Skeletal muscle tissue (tissue), 4 donors: ENCODE data around the gene SPIN2B. TPM values are rescaled to one million over a fixed set of nuclear protein-coding genes. Genes with fewer than 3 reads are reported as not detected.
"Not testable (repeated sequence)": the region's sequence is repeated elsewhere in the genome, so short reads cannot be mapped to it uniquely, and the experiment has no call there.

Experiments
- H3K27ac ChIP-seq: one replicate; pipeline ENCODE4 v1.7.0; 2013; ENCODE audit warnings: mild to moderate bottlenecking, low read depth, low read length, inconsistent platforms
- H3K27me3 ChIP-seq, 3 donors: one replicate each; pipeline ENCODE4 v1.7.0; 2013; ENCODE audit warnings: low read length in 3 of 3; ENCODE audit not compliant: control insufficient read depth in 3 of 3, insufficient read depth in 3 of 3
- H3K36me3 ChIP-seq, 3 donors: one replicate each; pipeline ENCODE4 v1.7.0; 2013; ENCODE audit warnings: low read length in 3 of 3; ENCODE audit not compliant: control insufficient read depth in 3 of 3, insufficient read depth in 3 of 3
- H3K4me1 ChIP-seq, 3 donors: one replicate each; pipeline ENCODE4 v1.7.0; 2013; ENCODE audit warnings: low read length in 3 of 3, mild to moderate bottlenecking in 3 of 3; ENCODE audit not compliant: control insufficient read depth in 3 of 3, insufficient read depth in 3 of 3
- H3K4me3 ChIP-seq, 3 donors: one replicate each; pipeline ENCODE4 v1.7.0; 2013; ENCODE audit warnings: low read length in 3 of 3
- H3K9ac ChIP-seq, 3 donors: one replicate each; pipeline ENCODE4 v1.7.0; 2013; ENCODE audit warnings: low read length in 3 of 3, mild to moderate bottlenecking in 3 of 3, moderate library complexity in 2 of 3, low read depth in 1 of 3
- H3K9me3 ChIP-seq, 3 donors: one replicate each; pipeline ENCODE4 v1.7.0; 2013; ENCODE audit warnings: low read length in 3 of 3; ENCODE audit not compliant: control insufficient read depth in 3 of 3
- total RNA-seq: library from RNA; depleted of rRNA; stranded (reverse); fragments of >200 nt; gene quantifications from one replicate; pipeline ENCODE4 v1.2.3, GENCODE V29; 2014
- donor health status: Osteomylitis.

SPIN2B gene
- 7.8 TPM for total RNA-seq

DNA sequence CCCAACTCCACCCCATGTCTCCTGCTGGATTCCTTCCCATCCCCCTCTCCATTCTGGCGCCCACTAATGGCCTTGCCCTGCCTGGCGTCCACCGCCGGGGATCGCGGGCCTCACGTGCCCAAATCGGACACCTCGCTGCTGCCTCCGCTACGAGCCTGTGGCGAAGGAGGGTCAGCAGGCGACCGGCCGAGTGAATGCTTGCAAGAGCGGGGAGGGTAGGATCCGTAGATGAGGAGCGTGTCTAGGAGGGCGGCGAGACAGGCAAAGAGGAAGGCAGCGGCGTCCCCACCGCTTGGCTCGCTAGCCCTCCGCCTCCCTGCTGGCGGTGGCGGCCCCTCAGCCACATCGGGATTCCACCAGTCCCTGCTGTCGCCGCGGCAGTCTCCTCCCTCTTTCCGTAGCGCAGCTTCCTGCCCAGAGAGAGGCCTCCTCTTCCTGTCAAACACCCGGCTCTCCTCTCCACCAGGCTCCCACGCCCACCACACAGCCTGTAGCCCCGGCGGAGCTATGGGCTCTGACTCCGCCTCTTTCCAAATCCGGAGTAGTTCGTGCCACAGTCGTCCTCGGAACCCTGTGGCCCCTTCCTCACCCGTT is at the start of gene SPIN2B:
SPIN2B (minus strand) TSS at position 387 of the 594 bp plus-strand sequence.
- peak within 1 kb of the TSS; percentile 65 for H3K27ac ChIP-seq
- peak within 1 kb of the TSS; percentile 62 to 86 (median 80) for H3K9ac ChIP-seq
- peaks cover 0 to 3% (median 0%) of the 10 kb centered on the region in 3 donors for H3K36me3 ChIP-seq
- peak within 1 kb of the TSS; percentile 72 to 86 (median 84) for H3K4me3 ChIP-seq
- no peaks in the 10 kb centered on the region for H3K27me3 ChIP-seq
- H3K9me3 ChIP-seq: no peaks in the 10 kb centered on the region
- no peaks in the 10 kb centered on the region for H3K4me1 ChIP-seq

DNA sequence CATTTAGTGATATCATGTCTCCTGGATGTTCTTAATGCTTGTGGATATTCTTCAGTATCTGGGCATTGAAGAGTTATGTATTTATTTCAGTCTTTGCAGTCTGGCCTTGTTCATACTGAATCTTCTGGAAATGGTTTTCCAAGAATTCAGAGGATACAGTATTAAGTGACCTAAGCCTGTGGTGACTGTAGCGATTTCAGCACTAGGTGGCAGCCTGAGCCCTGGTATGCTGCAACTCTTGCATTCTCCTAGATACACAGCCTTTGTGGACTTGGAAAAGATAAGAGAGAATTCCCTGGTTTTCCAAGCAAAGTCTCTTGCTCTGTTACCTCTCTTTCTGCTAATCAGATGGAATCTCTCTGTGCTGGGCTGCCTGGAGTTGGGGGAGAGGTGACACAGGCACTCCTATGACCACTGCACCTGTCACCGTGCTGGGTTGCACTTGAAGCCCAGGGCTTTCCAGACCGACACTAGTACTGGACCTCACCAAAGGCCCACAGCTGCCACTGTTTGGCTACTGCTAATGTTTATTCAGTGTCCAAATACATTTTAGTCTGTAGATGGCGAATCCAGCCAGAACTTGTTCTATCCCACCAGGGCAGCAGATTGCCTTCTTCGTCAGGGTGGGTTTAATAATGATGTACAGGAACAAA is 35.2 kb upstream of the SPIN2B start:
- Histone ChIP-seq H3K4me3 (no peak overlapping the region), H3K27ac (no peak overlapping the region), H3K27me3 (no peaks in the 10 kb centered on the region), H3K9me3 (no peaks in the 10 kb centered on the region), H3K4me1 (no peaks in the 10 kb centered on the region), H3K9ac (no peak overlapping the region), H3K36me3 (no peaks in the 10 kb centered on the region)

DNA sequence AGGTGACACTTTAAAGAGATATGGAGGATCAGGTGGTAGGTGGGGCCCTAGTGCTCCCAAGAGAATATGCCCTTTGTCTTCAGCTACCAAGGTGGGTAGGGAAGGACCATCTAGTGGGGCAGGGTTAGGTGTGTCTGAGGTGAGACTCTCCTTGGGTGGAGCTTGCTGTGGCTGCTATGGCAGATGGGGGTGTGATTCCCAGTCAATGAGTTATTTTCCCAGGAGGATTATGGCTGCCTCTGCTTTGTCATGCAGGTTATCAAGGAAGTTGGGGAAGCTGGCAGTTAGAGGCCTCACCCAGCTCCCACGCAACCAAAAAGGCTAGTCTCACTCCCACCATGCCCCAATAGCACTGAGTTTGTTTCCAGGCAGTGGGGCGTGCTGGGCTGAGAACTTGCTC is 33.8 kb upstream of the SPIN2B start:
- Histone ChIP-seq H3K27me3 (no peaks in the 10 kb centered on the region), H3K9me3 (no peaks in the 10 kb centered on the region), H3K4me1 (no peaks in the 10 kb centered on the region), H3K27ac (no peak overlapping the region), H3K4me3 (no peak overlapping the region), H3K36me3 (no peaks in the 10 kb centered on the region), H3K9ac (no peak overlapping the region)

DNA sequence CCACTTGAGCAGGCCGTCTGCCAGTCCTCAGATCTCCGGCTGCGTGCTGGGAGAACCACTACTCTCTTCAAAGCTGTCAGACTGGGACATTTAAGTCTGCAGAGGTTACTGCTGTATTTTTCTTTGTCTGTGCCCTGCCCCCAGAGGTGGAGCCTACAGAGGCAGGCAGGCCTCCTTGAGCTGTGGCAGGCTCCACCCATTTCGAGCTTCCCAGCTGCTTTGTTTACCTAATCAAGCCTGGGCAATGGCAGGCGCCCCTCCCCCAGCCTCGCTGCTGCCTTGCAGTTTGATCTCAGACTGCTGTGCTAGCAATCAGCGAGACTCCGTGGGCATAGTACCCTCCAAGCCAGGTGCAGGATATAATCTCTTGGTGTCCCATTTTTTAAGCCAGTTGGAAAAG is 30.9 kb upstream of the SPIN2B start:
- not testable (repeated sequence) for H3K27me3 ChIP-seq, H3K9ac ChIP-seq, H3K36me3 ChIP-seq, H3K9me3 ChIP-seq, H3K4me3 ChIP-seq, H3K27ac ChIP-seq, H3K4me1 ChIP-seq

DNA sequence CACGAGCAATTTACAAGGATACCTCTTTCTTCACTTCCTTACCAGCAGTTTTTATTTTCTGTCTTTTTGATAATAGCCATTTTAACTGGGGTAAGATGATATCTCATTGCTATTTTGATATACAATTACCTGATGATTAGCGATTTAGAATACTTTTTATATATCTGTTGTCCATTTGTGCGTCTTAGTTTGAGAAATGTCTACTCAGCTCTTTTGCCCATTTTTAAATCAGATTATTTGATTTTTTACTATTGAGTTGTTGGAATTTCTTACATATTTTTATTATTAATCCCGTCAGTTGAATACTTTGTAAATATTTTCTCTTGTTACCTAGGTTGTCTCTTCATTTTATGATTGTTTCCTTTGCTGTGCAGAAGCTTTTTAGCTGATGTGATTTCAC is 17.3 kb upstream of the SPIN2B start:
- H3K4me3 ChIP-seq: no peak overlapping the region
- H3K27me3 ChIP-seq: no peaks in the 10 kb centered on the region
- H3K9me3 ChIP-seq: no peaks in the 10 kb centered on the region
- H3K9ac ChIP-seq: no peak overlapping the region
- H3K36me3 ChIP-seq: no peaks in the 10 kb centered on the region
- H3K4me1 ChIP-seq: no peaks in the 10 kb centered on the region
- no peak overlapping the region for H3K27ac ChIP-seq

DNA sequence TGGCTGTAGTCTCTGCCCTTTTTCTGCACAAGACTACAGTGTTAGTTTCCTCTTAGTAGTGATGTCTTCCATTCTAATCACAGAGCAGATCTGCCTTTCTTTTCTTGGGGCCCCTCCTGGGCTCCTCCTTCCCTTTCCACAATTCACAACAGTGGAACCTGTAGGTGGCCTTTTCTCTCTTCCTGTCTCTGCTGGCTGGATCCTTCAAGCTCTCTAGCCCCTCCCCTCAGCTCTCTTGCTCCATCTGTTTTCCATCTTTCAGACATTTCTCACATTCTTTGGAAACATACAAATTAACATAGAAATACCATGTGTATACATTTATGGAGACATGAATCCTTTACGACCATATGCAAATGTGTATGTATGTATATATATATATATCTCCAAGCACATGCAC is 16.2 kb upstream of the SPIN2B start:
- Histone ChIP-seq H3K4me1 (no peaks in the 10 kb centered on the region), H3K27me3 (no peaks in the 10 kb centered on the region), H3K4me3 (peak overlapping the region; percentile 21 to 49 (median 48)), H3K9ac (no peak overlapping the region), H3K27ac (no peak overlapping the region), H3K36me3 (no peaks in the 10 kb centered on the region), H3K9me3 (no peaks in the 10 kb centered on the region)

DNA sequence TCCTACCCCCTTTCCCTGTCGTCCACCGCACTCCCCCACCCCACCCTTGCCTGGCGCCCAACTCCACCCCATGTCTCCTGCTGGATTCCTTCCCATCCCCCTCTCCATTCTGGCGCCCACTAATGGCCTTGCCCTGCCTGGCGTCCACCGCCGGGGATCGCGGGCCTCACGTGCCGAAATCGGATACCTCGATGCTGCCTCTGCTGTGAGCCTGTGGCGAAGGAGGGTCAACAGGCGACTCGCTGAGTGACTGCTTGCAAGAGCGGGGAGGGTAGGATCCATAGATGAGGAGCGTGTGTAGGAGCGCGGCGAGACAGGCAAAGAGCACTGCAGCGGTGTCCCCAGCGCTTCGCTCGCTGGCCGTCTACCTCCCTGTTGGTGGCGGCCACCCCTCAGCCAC is 15.7 kb upstream of the SPIN2B start, which contains the start of gene SPIN2A:
SPIN2A (minus strand) TSS at position 325 of the 400 bp plus-strand sequence. CDS start 800 bp downstream, outside the sequence.
- not testable (repeated sequence) for H3K9me3 ChIP-seq, H3K36me3 ChIP-seq, H3K27ac ChIP-seq, H3K27me3 ChIP-seq, H3K9ac ChIP-seq, H3K4me1 ChIP-seq
- H3K4me3 ChIP-seq: peak within 1 kb of the TSS; percentile 21 to 49 (median 48)

DNA sequence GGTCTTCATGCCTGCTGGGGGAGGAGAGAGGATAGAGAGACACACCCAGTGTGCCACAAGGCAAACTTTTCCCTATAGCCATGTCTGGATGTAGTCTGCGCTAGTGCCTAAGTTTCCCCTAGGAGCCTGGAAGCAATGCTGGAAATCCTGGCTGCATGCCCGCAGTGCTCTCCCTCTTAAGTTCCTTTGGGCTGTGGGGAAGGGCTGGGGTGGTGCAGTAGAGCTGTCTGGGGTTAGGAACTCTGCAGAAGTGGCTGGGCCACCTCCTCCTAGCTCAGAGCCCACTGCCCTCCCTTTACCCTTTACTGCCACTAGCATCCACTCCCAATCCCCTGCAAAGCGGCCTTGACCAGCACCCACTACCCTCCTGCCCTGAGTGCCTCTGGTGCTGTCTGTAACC is 15.2 kb upstream of the SPIN2B start:
- not testable (repeated sequence) for H3K27me3 ChIP-seq, H3K9me3 ChIP-seq, H3K27ac ChIP-seq, H3K4me1 ChIP-seq, H3K4me3 ChIP-seq, H3K36me3 ChIP-seq, H3K9ac ChIP-seq

DNA sequence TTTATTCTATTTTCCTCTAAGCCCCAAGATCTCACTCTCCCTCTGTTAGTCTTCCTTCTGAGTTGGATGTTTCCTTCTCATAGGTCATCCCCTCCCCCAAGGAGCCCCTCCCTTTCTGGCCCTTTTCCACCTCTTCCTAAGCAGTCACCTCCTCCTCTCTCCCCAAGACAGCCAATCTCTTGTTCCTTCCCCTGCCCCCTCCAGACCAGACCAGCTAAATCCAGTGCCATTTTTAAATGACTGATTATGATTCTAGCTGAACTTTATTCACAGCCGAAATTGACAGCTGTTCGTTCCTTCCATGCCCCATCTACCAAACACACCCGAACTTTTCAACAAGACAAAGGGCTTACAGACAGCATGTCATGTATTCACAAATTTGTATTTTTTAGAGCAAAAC is 13.9 kb upstream of the SPIN2B start:
- Histone ChIP-seq H3K9ac (no peak overlapping the region), H3K4me3 (no peak overlapping the region), H3K9me3 (no peaks in the 10 kb centered on the region), H3K4me1 (no peaks in the 10 kb centered on the region), H3K27ac (no peak overlapping the region), H3K36me3 (no peaks in the 10 kb centered on the region), H3K27me3 (no peaks in the 10 kb centered on the region)

DNA sequence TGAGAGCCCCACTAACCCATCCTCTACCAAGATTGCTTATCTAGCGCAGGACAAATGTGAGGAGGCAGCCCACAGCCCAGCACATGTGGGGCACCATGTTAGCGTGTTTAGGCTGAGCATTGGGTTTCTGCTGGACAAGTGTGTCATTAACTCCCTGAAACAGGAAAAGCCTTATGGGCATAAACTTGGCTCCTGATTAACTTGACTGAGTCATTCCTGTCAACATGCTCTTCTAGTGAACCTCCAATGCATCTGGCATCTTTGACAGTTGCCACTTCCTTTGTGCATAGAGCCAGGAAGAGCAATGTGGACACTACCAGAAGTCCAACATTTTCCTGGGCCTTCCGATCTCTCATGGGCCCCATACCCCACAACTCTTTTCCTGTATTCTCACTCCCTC is 13.4 kb upstream of the SPIN2B start:
- H3K9ac ChIP-seq: no peak overlapping the region
- no peaks in the 10 kb centered on the region for H3K27me3 ChIP-seq
- H3K27ac ChIP-seq: no peak overlapping the region
- H3K36me3 ChIP-seq: no peaks in the 10 kb centered on the region
- no peak overlapping the region for H3K4me3 ChIP-seq
- H3K4me1 ChIP-seq: no peaks in the 10 kb centered on the region
- no peaks in the 10 kb centered on the region for H3K9me3 ChIP-seq
